NOMO-1 treated with dmso at 0.1 percent for 144 hours (cell line): ENCODE data around the gene FIBP.

Source experiments
- DNase-seq: peaks from one replicate; lab custom pipeline; 2025; ENCODE audit not compliant: unreplicated experiment; lab: John Stamatoyannopoulos, UW

Gene FIBP

GRCh38 chr11:65891219-65892136, 3.2 kb upstream of the FIBP start:
- no peak for DNase-seq

DNA sequence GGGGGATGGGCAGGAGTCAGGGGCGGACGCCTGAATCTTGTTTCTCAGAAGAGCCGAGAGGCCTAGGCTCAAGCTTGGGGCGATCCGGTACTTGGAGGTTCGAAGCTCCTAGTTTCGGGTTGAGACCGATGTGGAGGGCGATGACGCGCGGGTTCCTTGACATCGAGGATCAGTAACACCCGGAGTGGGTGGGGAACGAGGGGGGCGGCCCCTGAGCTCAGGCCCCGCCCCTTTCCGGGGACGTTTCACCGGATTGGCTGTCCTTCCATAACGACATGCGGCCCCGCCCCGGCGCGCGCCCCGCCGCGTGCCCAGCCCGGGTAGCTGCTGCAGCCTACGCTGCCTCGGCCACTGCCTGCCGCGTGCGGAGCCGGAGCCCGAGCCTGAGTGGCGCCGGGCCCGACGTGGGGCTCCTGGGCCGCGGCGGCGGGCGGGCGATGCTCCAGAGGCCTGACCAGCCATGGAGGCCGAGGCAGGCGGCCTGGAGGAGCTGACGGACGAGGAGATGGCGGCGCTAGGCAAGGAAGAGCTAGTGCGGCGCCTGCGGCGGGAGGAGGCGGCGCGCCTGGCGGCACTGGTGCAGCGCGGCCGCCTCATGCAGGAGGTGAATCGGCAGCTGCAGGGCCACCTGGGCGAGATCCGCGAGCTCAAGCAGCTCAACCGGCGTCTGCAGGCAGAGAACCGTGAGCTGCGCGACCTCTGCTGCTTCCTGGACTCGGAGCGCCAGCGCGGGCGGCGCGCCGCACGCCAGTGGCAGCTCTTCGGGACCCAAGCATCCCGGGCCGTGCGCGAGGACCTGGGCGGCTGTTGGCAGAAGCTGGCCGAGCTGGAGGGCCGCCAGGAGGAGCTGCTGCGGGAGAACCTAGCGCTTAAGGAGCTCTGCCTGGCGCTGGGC, 2.3 kb upstream of the FIBP start, which contains the start of gene CCDC85B:
Gene CCDC85B (plus strand): TSS at position 350 of the 895 bp plus-strand sequence. CDS start 111 bp downstream, at position 461.
- peak; percentile 85 for DNase-seq

GRCh38 chr11:65887723-65888162, 528 bp downstream of the FIBP start:
- DNase-seq, result no peak

DNA sequence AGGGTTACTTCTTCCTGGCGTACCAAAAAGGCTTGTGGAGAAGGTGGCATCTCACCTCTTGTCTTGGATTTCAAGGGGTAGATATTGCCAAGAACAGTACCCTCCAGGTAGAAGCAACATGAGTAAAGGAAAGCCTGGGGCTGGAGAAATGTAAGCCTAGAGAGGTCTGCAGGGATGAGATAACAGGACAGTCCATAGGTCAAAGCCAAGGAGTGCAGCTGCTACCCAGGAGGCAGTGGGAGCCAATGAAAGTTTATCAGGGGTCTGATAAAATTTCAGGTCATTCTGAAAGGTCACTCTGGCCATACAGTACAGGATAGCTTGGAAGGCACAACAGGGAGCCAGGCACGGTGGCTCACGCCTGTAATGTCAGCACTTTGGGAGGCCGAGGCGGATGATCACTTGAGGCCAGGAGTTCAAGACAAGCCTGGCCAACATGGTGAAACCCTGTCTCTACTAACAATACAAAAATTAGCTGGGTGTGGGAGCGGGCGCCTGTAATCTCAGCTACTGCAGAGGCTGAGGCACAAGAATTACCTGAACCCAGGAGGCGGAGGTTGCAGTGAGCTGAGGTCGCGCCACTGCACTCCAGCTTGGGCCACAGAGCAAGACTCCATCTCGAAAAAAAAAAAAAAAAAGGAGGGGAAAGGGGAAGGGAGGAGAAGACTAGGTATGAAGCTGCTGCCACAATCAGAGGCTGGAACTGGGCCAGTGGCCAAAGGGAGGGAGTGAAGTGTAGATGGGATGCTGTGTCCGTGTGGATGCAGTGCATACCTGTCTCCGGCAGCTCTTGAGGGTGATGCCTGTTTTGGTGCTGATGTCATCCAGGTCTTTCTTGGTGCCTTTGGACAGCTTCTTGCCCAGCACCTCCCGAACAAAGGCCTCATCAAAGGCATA, 1.2 kb downstream of the FIBP start:
- no peak for DNase-seq

GRCh38 chr11:65885808-65886536, 2.3 kb downstream of the FIBP start:
- DNase-seq, result no peak

- no peak for DNase-seq
Observed at GRCh38 chr11:65885231-65885630, 3.0 kb downstream of the FIBP start.

DNA sequence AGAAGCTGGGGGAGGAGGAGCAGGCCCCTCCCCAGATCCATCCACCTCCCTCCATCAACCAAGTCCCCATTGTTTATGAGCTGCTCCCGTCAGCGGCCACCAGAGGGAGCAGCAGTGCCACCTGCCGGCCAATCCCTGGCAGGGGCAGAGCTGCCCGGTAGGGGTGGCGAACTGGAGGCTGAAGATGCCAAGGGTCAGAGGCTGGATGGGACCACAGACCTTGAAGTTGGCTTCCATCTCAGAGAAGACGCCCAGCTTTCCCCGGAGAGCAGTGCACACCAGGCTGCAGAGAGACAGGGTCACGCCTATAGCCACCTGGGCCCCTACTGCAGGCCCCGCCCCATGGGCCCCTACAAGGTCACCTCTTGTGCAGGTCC, 3.6 kb downstream of the FIBP start:
- peak; percentile 72 for DNase-seq

DNA sequence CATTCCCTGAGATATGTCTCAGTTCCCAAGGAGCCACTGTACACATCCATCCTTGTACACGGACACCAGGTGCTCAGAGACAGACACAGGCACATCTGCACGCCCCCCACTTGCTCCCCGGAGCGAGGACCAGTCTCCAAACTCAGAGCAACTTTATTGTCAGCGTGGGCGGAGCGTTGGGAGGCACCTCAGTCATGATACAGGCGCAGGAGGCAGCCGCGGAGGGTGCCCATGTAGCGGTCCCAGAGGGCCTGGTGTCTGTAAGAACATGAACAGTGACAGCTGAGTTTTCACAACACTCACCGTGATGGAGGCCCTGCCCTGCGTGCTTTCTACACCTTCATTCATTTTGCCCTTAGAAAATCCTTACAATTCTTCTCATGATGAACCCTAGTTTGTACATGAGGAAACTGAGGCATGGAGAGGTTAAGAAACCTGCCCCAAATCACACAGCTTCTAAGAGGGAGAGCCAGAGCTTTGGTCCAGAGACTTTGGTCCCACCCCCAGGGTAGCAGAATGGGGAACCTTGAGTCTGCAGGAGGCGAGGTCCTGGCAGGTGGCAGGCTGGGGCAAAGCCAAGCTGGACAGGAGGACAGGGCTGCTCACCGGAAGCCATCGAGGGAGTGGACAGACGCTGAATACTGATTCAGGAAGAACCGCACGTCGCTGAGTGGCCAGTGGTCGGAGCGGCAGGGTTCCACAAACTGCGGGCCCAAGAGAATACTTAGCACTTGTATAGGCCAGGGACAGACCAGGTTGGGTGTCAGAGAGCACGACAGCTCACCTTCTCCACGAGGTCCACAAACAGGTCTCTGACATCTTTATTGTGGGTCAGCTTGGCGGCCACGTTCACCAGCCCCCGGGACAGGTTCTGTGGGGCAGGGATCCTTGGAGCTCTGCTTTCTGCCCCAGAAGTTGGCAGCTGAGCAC, 4.2 kb downstream of the FIBP start:
- no peak for DNase-seq

GRCh38 chr11:65883058-65883761, 5.1 kb downstream of the FIBP start:
- DNase-seq, result no peak

- no peak for DNase-seq
Observed at GRCh38 chr11:65882120-65883057, 5.9 kb downstream of the FIBP start.

GRCh38 chr11:65880844-65881421, 7.3 kb downstream of the FIBP start:
- no peak for DNase-seq

GRCh38 chr11:65880027-65880426, 8.2 kb downstream of the FIBP start:
- DNase-seq, result no peak

GRCh38 chr11:65879617-65880016, 8.7 kb downstream of the FIBP start, which contains the start of gene CTSW:
Gene CTSW (plus strand): TSS chr11:65879837. CDS start chr11:65879855, 18 bp downstream.
- DNase-seq, result no peak

DNA sequence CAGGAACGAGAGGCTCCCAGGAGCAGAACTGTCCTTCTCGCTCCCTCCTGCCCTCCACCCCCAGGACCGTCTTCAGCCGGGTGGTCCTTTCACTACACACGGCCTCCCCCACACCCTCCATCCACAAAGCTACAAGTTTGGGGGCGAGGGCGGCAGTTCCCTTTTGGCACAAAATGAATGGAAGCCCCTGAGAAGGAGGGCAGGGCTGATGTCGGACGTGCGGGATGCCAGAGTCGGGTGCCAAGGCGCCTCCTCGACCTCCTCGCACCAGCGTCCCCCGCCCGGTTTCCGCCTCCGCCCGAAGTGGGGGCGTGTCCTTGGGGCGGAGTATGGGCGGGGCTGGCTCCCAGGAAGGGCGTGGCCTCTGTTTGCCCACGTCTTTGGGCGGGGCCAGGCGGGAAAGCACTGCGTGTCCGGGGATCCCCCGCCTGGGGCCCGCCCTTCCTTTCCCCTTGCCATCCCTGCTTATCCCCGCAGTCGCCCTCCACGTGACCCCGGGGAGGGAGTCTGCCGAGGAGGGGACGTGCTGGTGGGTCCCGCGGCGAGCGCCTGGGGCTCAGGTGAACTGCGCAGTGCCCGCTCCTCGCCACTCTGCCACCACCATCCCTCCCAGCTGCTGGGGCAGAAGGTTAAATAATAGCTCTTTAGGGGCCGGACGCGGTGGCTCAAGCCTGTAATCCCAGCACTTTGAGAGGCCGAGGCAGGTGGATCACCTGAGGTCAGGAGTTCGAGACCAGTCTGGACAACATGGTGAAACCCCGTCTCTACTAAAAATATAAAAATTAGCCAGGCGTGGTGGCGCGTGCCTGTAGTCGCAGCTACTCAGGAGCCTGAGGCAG, 14.7 kb downstream of the FIBP start:
- DNase-seq, result peak; percentile 69

- no peak for DNase-seq
Observed at GRCh38 chr11:65872586-65873317, 15.5 kb downstream of the FIBP start, which contains the start of gene EFEMP2. Gene EFEMP2 (minus strand): TSS chr11:65872800. CDS start chr11:65872354, 446 bp downstream.
